Activated CD4-positive, CD25-positive, alpha-beta regulatory T cell treated with anti-CD3 and anti-CD28 coated beads, Interleukin-2, amount 50 U/mL, for 24 hours (primary cell): ENCODE results near the gene RENBP.

Source experiments
- ATAC-seq, 2 donors: fragments of 150-1000 bp; cut with Tn5 transposase; one replicate each; pipeline ENCODE4 v1.10.0; 2021; ENCODE audit warnings: mild to moderate bottlenecking in 1 of 2, moderate library complexity in 1 of 2

RENBP gene

GRCh38 chrX:153931748-153932147 is 12.7 kb downstream of the RENBP start:
- no peak for ATAC-seq

GRCh38 chrX:153931151-153931550 is 13.3 kb downstream of the RENBP start:
- no peak for ATAC-seq

GRCh38 chrX:153930011-153930910 is 14.2 kb downstream of the RENBP start:
- ATAC-seq: no peak

- no peak for ATAC-seq
These were observed 14.9 kb downstream of the RENBP start for GRCh38 chrX:153929576-153929975.

- no peak for ATAC-seq
These were observed 15.6 kb downstream of the RENBP start for GRCh38 chrX:153928846-153929245.

- peak; percentile 84 for ATAC-seq
These were observed 16.3 kb downstream of the RENBP start for GRCh38 chrX:153927922-153928760.

- ATAC-seq: no peak
These were observed 16.8 kb downstream of the RENBP start for GRCh38 chrX:153927672-153927921.

GRCh38 chrX:153926858-153927671 is 17.4 kb downstream of the RENBP start:
- peak; percentile 40 to 44 for ATAC-seq

- no peak for ATAC-seq
These were observed 17.9 kb downstream of the RENBP start for GRCh38 chrX:153926552-153926857.

- peak; percentile 3 to 4 for ATAC-seq
These were observed 18.5 kb downstream of the RENBP start, which contains the start of gene ARHGAP4 for GRCh38 chrX:153925739-153926551. ARHGAP4 (minus strand) TSS chrX:153926264; CDS start chrX:153926202, 62 bp downstream.

- no peak for ATAC-seq
These were observed 19.1 kb downstream of the RENBP start for GRCh38 chrX:153925387-153925738.

- ATAC-seq: no peak
These were observed 20.1 kb downstream of the RENBP start for GRCh38 chrX:153924149-153924861.

- ATAC-seq: no peak
These were observed 21.2 kb downstream of the RENBP start for GRCh38 chrX:153922932-153923857.

GRCh38 chrX:153921511-153922446 is 22.7 kb downstream of the RENBP start:
- no peak for ATAC-seq

GRCh38 chrX:153921070-153921469 is 23.4 kb downstream of the RENBP start:
- no peak for ATAC-seq

GRCh38 chrX:153920546-153920945 is 23.9 kb downstream of the RENBP start:
- no peak for ATAC-seq

GRCh38 chrX:153919281-153919680 is 25.2 kb downstream of the RENBP start:
- ATAC-seq: no peak

GRCh38 chrX:153917869-153918268 is 26.6 kb downstream of the RENBP start:
- ATAC-seq: no peak

- ATAC-seq: no peak
These were observed 30.7 kb downstream of the RENBP start for GRCh38 chrX:153913701-153914100.
